ENCODE results near the gene C14orf132.
"Not testable (repeated sequence)": the region's sequence is repeated elsewhere in the genome, so short reads cannot be mapped to it uniquely, and the experiment has no call there.

The C14orf132 gene

GRCh38 chr14:96060186-96060933, 21.2 kb downstream of the C14orf132 start:
- no peak for DNase-seq

GRCh38 chr14:96062010-96062409, 22.8 kb downstream of the C14orf132 start:
- no peak for DNase-seq

GRCh38 chr14:96062506-96062905, 23.3 kb downstream of the C14orf132 start:
- no peak for DNase-seq

- no peak for DNase-seq
These were observed 25.7 kb downstream of the C14orf132 start for GRCh38 chr14:96064866-96065265.

- no peak for DNase-seq
These were observed 26.7 kb downstream of the C14orf132 start for GRCh38 chr14:96065661-96066459.

- DNase-seq, result no peak
These were observed 27.8 kb downstream of the C14orf132 start for GRCh38 chr14:96066976-96067375.

- no peak for DNase-seq
These were observed 29.1 kb downstream of the C14orf132 start for GRCh38 chr14:96067985-96068930.

GRCh38 chr14:96069421-96069820, 30.3 kb downstream of the C14orf132 start:
- DNase-seq, result no peak

GRCh38 chr14:96071561-96071960, 32.4 kb downstream of the C14orf132 start:
- no peak for DNase-seq

- DNase-seq, result no peak
These were observed 32.9 kb downstream of the C14orf132 start for GRCh38 chr14:96072076-96072475.

GRCh38 chr14:96072746-96073145, 33.6 kb downstream of the C14orf132 start:
- no peak for DNase-seq

- not testable (repeated sequence) for DNase-seq
These were observed 34.3 kb downstream of the C14orf132 start for GRCh38 chr14:96073260-96074039.

- DNase-seq, result no peak
These were observed 38.9 kb downstream of the C14orf132 start for GRCh38 chr14:96077983-96078624.

GRCh38 chr14:96078625-96079016, 39.5 kb downstream of the C14orf132 start:
- DNase-seq, result no peak

GRCh38 chr14:96079066-96079465, 39.9 kb downstream of the C14orf132 start:
- DNase-seq, result no peak

GRCh38 chr14:96080571-96080970, 41.4 kb downstream of the C14orf132 start:
- no peak for DNase-seq

- DNase-seq, result no peak
These were observed 42.1 kb downstream of the C14orf132 start for GRCh38 chr14:96081224-96081623.

GRCh38 chr14:96081767-96082400, 42.7 kb downstream of the C14orf132 start:
- DNase-seq, result no peak

- DNase-seq, result no peak
These were observed 43.5 kb downstream of the C14orf132 start for GRCh38 chr14:96082420-96083300.

GRCh38 chr14:96083667-96084320, 44.6 kb downstream of the C14orf132 start:
- peak; percentile 33 for DNase-seq
